Liver (tissue), 3 donors: ENCODE data around the gene IDH3A.

Source experiments
- GABPA ChIP-seq, 2 donors: IDR thresholded peaks in 1 of 2; conservative IDR thresholded peaks in 1 of 2; 2 replicates each; pipeline ENCODE4 v1.6.1; 2016; ENCODE audit warnings: antibody characterized with exemption in 2 of 2, mild to moderate bottlenecking in 1 of 2, moderate library complexity in 1 of 2
- JUND ChIP-seq, 2 donors: IDR thresholded peaks; 2 replicates each; pipeline ENCODE4 v1.6.1; 2016; ENCODE audit warnings: antibody characterized with exemption in 2 of 2
- TF ChIP-seq, protein P1 (sequence below): fragments of 150-350 bp; IDR thresholded peaks from 2 replicates; pipeline ENCODE4 v1.5.1; 2017; ENCODE audit warnings: improper control_type of control experiment, low read depth, low read length; ENCODE audit not compliant: missing input control
- donor health status: healthy.
- donor health status: healthy.

DNA sequence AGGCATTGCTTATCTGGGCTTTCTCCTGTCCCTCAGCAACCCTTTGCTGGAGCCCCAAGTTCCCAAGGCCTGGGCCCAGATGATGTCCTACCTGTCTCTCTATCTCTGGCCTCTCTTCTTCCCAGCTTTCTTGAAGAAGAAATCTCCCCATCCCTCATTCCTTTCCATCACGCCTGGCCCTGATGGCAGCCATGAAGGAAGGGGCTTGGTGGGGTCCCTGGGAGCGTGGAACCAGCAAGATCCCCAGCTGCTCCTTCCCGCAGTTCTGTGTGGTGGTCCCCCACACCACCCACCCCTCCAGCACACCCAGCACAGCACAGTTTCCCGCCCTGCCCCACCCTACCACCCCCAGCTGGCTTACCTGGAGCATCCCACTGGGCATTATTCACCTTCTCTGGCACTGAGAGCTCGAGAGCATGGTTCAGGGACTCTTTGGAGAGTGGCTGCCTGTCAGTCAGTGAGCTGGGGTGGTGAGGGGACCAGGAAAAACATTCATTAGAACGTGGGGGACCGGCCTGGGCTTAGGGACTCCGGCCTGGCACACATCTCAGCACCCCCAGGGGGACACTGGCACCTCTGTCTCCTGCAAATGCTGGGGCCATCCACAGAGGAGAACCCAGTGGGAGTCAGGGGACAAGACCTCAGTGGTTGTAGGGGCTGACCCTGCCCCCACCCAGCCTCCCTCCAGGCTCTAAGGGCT, 58.6 kb downstream of the IDH3A start:
- TF ChIP-seq, protein P1, sequence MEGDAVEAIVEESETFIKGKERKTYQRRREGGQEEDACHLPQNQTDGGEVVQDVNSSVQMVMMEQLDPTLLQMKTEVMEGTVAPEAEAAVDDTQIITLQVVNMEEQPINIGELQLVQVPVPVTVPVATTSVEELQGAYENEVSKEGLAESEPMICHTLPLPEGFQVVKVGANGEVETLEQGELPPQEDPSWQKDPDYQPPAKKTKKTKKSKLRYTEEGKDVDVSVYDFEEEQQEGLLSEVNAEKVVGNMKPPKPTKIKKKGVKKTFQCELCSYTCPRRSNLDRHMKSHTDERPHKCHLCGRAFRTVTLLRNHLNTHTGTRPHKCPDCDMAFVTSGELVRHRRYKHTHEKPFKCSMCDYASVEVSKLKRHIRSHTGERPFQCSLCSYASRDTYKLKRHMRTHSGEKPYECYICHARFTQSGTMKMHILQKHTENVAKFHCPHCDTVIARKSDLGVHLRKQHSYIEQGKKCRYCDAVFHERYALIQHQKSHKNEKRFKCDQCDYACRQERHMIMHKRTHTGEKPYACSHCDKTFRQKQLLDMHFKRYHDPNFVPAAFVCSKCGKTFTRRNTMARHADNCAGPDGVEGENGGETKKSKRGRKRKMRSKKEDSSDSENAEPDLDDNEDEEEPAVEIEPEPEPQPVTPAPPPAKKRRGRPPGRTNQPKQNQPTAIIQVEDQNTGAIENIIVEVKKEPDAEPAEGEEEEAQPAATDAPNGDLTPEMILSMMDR = no peak
- TF ChIP-seq GABPA (IDR thresholded peaks at IDR 0.05 in 1 of 2, conservative IDR thresholded peaks at IDR 0.05 in 1 of 2) (no peak), JUND (IDR thresholded peaks at IDR 0.05) (no peak)
